Chondrocyte (in vitro differentiated cells): Measurements from ENCODE around the gene TSR2. TPM values are rescaled to one million over a fixed set of nuclear protein-coding genes. Genes with fewer than 3 reads are reported as not detected.
A peak's percentile ranks its signal among the peaks of the same experiment; 100 is the strongest.
"Not testable (repeated sequence)": the region's sequence is repeated elsewhere in the genome, so short reads cannot be mapped to it uniquely, and the experiment has no call there.

Experiments used
- DNase-seq: peaks from one replicate; pipeline ENCODE4 v3.0.0; 2021; ENCODE audit warnings: mixed read lengths, low spot score
- H3K27ac Mint-ChIP-seq: one replicate; pipeline ENCODE4 v1.8.0; 2021; ENCODE audit warnings: mild to moderate bottlenecking, moderate library complexity, mixed read lengths; ENCODE audit not compliant: unreplicated experiment
- H3K27me3 Mint-ChIP-seq: 2 replicates; pipeline ENCODE4 v1.8.0; 2021; ENCODE audit warnings: low read depth, mixed read lengths
- H3K36me3 Mint-ChIP-seq: 2 replicates; pipeline ENCODE4 v1.8.0; 2021; ENCODE audit warnings: low read depth, mixed read lengths
- H3K4me1 Mint-ChIP-seq: 2 replicates; pipeline ENCODE4 v1.8.0; 2021; ENCODE audit warnings: low read depth, mild to moderate bottlenecking, mixed read lengths
- H3K4me3 Mint-ChIP-seq: one replicate; pipeline ENCODE4 v1.8.0; 2021; ENCODE audit warnings: mild to moderate bottlenecking, moderate library complexity, mixed read lengths; ENCODE audit not compliant: unreplicated experiment
- H3K9me3 Mint-ChIP-seq: 2 replicates; pipeline ENCODE4 v1.8.0; 2021; ENCODE audit warnings: low read depth, mixed read lengths
- total RNA-seq: library from RNA; stranded (reverse); gene quantifications from 3 replicates; pipeline ENCODE4 v1.2.1, GENCODE V29; 2021
- TF ChIP-seq, protein P1 (sequence below): fragments of 200-600 bp; sonication (generic); IDR thresholded peaks from 2 replicates; pipeline ENCODE4 v1.5.0; 2021; ENCODE audit warnings: antibody characterized with exemption, mild to moderate bottlenecking, moderate library complexity

Gene TSR2
- total RNA-seq, 1 donor from 2014 or later: 23.8 TPM

DNA sequence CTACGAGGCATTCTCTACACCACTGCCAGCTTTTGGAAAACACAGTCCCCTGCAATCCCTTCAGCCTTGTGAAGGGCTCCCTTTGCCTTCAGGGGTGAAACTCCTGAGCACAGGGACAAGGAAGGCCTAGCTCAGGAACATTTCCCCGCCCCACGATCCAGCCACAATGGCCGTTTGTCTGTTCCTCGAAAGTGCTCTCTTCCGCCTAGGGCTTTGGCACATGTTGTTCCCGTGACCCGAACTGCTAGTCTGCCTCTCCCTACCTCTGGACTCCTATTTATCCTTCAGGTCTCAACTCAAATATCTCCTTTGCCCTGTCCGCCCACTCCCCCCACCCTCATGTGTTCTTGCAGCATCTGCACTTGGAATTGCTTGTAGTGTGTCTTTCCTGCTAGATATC is 43.7 kb downstream of the TSR2 start:
- H3K4me1 Mint-ChIP-seq: peaks cover 44% of the 10 kb centered on the region
- no peaks in the 10 kb centered on the region for H3K36me3 Mint-ChIP-seq
- H3K27me3 Mint-ChIP-seq: no peaks in the 10 kb centered on the region
- TF ChIP-seq, protein P1, sequence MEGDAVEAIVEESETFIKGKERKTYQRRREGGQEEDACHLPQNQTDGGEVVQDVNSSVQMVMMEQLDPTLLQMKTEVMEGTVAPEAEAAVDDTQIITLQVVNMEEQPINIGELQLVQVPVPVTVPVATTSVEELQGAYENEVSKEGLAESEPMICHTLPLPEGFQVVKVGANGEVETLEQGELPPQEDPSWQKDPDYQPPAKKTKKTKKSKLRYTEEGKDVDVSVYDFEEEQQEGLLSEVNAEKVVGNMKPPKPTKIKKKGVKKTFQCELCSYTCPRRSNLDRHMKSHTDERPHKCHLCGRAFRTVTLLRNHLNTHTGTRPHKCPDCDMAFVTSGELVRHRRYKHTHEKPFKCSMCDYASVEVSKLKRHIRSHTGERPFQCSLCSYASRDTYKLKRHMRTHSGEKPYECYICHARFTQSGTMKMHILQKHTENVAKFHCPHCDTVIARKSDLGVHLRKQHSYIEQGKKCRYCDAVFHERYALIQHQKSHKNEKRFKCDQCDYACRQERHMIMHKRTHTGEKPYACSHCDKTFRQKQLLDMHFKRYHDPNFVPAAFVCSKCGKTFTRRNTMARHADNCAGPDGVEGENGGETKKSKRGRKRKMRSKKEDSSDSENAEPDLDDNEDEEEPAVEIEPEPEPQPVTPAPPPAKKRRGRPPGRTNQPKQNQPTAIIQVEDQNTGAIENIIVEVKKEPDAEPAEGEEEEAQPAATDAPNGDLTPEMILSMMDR: no peak
- peak overlapping the region; percentile 46 for H3K27ac Mint-ChIP-seq
- H3K9me3 Mint-ChIP-seq: peaks cover 6% of the 10 kb centered on the region
- H3K4me3 Mint-ChIP-seq: no peak overlapping the region
- no peak for DNase-seq

GRCh38 chrX:54484666-54485065 is 44.5 kb downstream of the TSR2 start:
- no peak overlapping the region for H3K4me3 Mint-ChIP-seq
- H3K27me3 Mint-ChIP-seq: no peaks in the 10 kb centered on the region
- peak overlapping the region; percentile 32 for H3K27ac Mint-ChIP-seq
- H3K36me3 Mint-ChIP-seq: no peaks in the 10 kb centered on the region
- peaks cover 6% of the 10 kb centered on the region for H3K9me3 Mint-ChIP-seq
- TF ChIP-seq, protein P1: no peak
- no peak for DNase-seq
- H3K4me1 Mint-ChIP-seq: peaks cover 38% of the 10 kb centered on the region

DNA sequence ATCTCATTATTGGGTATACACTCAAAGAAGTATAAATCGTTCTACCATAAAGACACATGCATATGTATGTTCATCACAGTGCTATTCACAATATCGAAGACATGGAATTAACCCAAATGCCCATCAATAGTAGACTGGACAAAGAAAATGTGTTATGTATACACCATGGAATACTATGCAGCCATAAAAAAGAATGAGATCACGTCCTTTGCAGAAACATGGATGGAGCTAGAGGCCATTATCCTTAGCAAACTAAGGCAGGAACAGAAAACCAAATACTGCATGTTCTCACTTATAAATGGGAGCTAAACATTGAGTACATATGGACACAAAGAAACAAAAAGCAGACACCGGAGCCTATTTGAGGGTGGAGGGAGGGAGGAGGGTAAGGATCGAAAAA is 49.6 kb downstream of the TSR2 start:
- not testable (repeated sequence) for H3K27ac Mint-ChIP-seq, H3K4me3 Mint-ChIP-seq, H3K27me3 Mint-ChIP-seq

GRCh38 chrX:54492340-54492739 is 52.1 kb downstream of the TSR2 start:
- Mint-ChIP-seq H3K27ac (peak overlapping the region; percentile 68), H3K4me1 (peaks cover 41% of the 10 kb centered on the region), H3K27me3 (no peaks in the 10 kb centered on the region), H3K36me3 (no peaks in the 10 kb centered on the region), H3K4me3 (peak overlapping the region; percentile 12), H3K9me3 (peaks cover 9% of the 10 kb centered on the region)
- TF ChIP-seq, protein P1: no peak
- no peak for DNase-seq

More for the DNA sequence above, 49.6 kb downstream of the TSR2 start:
- H3K9me3 Mint-ChIP-seq, H3K36me3 Mint-ChIP-seq, DNase-seq: not testable (repeated sequence)
- peaks cover 38% of the 10 kb centered on the region for H3K4me1 Mint-ChIP-seq

GRCh38 chrX:54494166-54494988 is 54.2 kb downstream of the TSR2 start:
- no peak for DNase-seq
- Mint-ChIP-seq H3K36me3 (no peaks in the 10 kb centered on the region), H3K27ac (peak overlapping the region; percentile 87), H3K27me3 (no peaks in the 10 kb centered on the region), H3K9me3 (peaks cover 10% of the 10 kb centered on the region), H3K4me3 (peak overlapping the region; percentile 84), H3K4me1 (peaks cover 41% of the 10 kb centered on the region)
- TF ChIP-seq, protein P1: no peak

Other genes starting within 250 kb of the TSR2 start
- gene WNK3, start 82.4 kb upstream of the TSR2 start, total RNA-seq: 5.7 to 6.0 TPM (median 5.7 TPM) in 3 replicates
- 21.0 to 26.4 TPM (median 21.4 TPM) in 3 replicates for gene FGD1, start 55.8 kb downstream of the TSR2 start, total RNA-seq
- gene GNL3L, start 89.8 kb downstream of the TSR2 start, total RNA-seq: 42.0 to 58.1 TPM (median 45.2 TPM) in 3 replicates